HG02610 (cell line): ENCODE results near the gene FMNL2.
A peak's percentile ranks its signal among the peaks of the same experiment; 100 is the strongest.

Experiments
- ATAC-seq: cut with Tn5 transposase; IDR thresholded peaks from one replicate; pipeline ENCODE4 v1.9.1; 2021; ENCODE audit warnings: mild to moderate bottlenecking, moderate library complexity; ENCODE audit not compliant: unreplicated experiment

The FMNL2 gene

GRCh38 chr2:152603166-152603565, 268.2 kb downstream of the FMNL2 start:
- no peak for ATAC-seq

DNA sequence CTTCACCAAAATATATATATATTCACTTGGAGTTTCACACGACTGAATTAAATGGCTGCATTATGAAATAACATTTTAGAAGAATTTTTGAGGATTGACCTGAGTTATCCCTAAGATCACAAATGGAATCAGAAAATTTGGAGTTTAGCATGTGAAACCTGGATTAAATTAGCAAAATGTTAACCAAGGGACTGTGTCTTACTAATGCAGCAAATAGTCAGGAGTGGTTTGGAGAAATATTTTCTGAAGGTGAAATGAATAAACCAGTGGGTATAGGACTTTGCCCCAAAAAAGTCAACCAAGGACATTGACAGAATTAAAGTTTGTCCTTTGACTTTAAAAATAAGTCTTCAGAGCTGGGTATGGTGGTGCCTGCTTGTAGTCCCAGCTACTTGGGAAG, 271.1 kb downstream of the FMNL2 start:
- no peak for ATAC-seq

DNA sequence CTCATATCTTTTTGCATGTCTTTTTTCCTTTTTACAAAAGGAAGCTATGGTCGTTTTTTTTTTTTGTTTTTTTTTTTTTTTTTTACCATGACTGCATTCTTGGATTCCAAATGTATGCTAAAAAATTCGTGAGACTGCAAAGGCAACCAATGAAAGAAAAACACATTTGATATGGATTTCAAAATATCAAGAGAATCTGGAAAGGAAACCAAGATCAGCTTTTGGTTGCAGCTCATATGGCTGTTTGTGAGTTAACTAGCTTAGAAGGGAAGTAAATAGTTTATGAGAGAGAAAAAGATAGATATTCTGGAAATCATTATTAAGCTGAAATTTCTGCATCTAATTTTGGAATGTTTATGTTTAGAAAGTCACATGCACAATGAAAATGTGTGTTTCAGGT, 272.0 kb downstream of the FMNL2 start:
- ATAC-seq, result no peak

DNA sequence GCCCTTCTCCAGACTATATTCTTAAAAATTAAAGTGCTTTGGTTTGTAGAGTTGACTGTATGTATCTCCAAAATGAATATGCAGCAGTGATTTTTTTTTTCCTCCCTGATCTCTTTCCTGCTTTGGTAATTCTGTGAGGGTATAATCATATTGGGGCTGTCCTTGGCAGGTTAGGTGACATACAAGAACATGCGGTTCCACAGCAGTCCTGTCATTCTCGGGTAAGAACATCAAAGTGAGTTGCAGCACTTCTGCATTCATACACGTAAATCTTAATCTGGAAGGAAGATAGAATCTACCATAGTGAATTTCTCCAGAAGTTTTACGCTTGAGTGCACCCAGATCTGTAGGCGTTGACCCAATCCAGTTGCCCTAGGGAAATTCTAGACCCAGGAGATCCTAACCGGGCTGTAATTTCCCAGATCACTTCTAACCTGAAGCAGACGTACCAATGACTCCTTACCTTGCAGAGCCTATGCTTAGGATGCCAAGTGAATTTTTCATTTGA, 272.9 kb downstream of the FMNL2 start:
- no peak for ATAC-seq

GRCh38 chr2:152609154-152609553, 274.2 kb downstream of the FMNL2 start:
- no peak for ATAC-seq

- no peak for ATAC-seq
Measured at GRCh38 chr2:152609699-152610098, 274.7 kb downstream of the FMNL2 start.

- ATAC-seq, result peak; percentile 84
Measured at GRCh38 chr2:152611458-152612231, 276.7 kb downstream of the FMNL2 start.

- ATAC-seq, result peak; percentile 50
Measured at GRCh38 chr2:152613235-152613634, 278.3 kb downstream of the FMNL2 start.

- no peak for ATAC-seq
Measured at GRCh38 chr2:152615177-152615576, 280.2 kb downstream of the FMNL2 start.

- ATAC-seq, result no peak
Measured at GRCh38 chr2:152617456-152618192, 282.6 kb downstream of the FMNL2 start.

- no peak for ATAC-seq
Measured at GRCh38 chr2:152618193-152618564, 283.2 kb downstream of the FMNL2 start.

DNA sequence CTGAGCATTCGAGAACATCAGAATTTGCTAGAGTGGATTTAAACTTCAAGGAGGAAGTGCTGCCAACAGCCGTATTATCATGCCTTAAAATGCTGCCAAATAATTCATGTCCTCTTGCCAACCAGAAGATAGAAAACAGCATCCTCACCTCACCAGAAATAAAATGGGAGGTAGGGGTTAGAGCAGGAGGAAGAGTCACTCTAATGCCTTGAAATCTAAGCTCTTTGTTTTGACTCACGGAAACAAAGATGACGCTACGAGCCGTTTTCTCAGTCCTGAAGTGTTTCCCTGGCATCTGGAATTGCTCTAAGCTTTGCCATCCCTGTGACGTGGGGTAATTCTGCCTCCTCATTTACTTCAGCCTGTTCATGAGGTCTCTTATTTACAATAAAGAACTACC, 285.2 kb downstream of the FMNL2 start:
- ATAC-seq, result no peak

- no peak for ATAC-seq
Measured at GRCh38 chr2:152620985-152621384, 286.0 kb downstream of the FMNL2 start.

GRCh38 chr2:152622219-152622618, 287.2 kb downstream of the FMNL2 start:
- ATAC-seq, result no peak

DNA sequence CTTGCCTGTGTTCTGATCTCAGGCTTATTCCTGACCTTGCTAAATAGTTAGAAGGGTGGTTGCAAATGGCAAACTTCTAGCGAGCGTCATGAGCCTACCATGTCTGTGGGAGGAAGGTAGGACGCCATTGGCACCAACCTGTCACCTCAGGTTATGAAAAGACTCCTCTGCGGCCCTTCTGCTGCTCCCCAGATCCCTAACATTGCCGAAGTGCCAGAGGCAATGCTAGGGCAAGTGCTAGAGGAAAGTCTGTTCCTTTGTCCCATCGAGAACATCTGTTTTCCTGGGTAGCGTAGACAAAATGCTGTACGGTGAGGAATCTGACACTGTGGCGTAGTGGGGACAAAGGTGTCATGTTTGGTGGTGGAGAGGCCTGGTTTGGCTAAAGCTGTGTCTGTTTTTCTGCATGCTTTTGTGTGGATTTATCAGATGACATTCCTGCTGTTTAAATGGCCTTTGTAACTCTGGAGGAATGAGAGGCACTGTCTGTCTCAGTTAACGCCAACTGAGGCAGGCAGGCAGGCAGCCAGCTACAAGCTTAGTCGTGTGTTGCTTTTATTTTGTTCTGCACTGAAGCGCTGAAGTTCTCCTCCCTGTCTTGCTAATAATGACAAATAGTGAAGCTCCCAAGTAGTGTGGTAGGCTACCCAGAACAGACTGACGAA, 288.2 kb downstream of the FMNL2 start:
- ATAC-seq, result no peak

GRCh38 chr2:152623775-152624174, 288.8 kb downstream of the FMNL2 start:
- no peak for ATAC-seq

DNA sequence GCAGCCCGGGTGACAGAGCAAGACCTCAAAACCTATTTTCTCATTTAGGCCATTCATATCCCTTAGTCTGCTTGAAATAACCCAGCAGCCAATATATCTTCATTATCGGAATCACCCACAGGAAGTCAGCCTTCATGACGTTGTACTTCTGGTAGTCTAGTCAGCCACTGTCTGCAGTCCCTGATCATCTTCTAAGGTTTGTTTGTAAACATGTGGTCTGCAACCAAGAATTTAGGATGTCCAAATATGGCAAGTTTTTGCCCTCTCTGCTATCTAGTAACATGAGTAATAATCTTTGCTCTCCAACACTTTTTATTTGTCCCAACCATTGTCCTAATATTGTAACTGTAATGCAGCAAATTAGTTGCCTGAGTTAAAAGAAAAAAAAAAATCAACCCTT, 289.8 kb downstream of the FMNL2 start:
- no peak for ATAC-seq

GRCh38 chr2:152626911-152627339, 292.0 kb downstream of the FMNL2 start:
- no peak for ATAC-seq

- peak; percentile 53 for ATAC-seq
Measured at GRCh38 chr2:152627351-152627957, 292.5 kb downstream of the FMNL2 start.

DNA sequence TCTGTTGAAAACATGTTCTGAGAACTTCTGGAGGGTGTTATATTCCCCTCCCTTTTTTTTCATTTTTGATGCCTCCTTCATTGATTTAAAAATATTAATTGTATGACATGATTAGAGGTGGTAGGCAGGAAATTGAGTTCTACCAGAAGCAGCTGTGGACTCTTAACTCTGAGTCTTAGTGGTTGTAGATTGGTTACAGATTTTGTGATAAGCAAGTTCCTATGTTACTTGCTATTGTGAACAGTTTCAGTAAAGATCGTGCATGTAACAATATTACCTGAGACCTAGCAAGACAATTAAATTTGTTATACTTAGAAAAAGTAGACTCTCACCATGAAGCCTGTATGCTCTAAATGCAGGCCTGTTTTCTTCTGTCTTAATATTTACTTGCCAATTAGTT, 294.2 kb downstream of the FMNL2 start:
- ATAC-seq, result no peak

DNA sequence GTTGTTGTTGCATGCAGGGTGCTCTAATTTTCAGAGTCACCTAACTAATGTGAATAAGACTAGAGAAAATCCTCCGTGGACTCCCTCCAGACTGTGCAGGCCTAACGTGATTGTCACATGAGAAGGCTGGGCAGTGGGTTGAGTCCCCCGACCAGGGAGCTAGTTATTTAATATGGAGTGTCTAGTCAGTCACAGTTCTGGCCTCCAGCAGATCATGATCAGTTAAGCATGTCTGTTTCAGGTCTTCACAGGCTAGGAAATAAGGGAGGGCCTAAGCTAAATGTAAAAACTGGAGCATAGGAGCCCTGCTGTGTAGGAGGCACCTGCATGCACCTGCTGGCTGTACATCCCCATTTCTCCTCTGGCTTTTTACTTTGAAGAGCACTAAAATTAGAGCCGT, 295.5 kb downstream of the FMNL2 start:
- ATAC-seq, result no peak
